AG08396 (cell line): ENCODE results near the gene BACH2.
"Not testable (repeated sequence)": the region's sequence is repeated elsewhere in the genome, so short reads cannot be mapped to it uniquely, and the experiment has no call there.

Experiments
- DNase-seq: peaks from one replicate; pipeline ENCODE4 v3.0.0; 2012; ENCODE audit warnings: low spot score, mixed read lengths

The BACH2 gene

DNA sequence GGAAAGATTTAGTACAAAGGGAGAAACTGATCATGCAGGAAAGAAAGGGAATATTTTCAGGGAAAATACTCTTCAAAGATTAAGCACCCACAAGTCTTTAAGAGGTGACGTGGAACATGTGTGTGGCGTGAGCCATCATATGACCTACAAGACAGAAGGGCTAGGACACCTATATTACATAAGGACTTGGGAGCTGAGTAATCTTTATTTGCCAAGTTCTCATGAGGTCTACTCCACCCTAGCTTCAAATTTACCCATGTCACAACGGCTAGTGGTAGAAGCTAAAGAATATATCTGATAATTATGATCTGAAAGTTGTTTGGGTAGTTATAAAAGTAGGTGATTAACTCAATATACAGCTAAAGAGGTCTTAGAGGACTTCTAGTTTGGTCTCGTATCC is 234.6 kb downstream of the BACH2 start:
- DNase-seq = no peak

DNA sequence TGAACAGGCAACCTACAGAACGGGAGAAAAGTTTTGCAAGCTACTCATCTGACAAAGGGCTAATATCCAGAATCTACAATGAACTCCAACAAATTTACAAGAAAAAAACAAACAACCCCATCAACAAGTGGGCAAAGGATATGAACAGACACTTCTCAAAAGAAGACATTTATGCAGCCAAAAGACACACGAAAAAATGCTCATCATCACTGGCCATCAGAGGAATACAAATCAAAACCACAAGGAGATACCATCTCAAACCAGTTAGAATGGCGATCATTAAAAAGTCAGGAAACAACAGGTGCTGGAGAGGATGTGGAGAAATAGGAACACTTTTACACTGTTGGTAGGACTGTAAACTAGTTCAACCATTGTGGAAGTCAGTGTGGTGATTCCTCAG is 237.5 kb downstream of the BACH2 start:
- DNase-seq = not testable (repeated sequence)

DNA sequence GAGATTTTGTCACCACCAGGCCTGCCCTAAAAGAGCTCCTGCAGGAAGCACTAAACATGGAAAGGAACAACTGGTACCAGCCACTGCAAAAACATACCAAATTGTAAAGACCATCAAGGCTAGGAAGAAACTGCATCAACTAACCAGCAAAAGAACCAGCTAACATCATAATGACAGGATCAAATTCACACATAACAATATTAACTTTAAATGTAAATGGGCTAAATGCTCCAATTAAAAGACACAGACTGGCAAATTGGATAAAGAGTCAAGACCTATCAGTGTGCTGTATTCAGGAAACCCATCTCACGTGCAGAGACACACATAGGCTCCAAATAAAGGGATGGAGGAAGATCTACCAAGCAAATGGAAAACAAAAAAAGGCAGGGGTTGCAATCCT is 240.7 kb downstream of the BACH2 start:
- DNase-seq = not testable (repeated sequence)

DNA sequence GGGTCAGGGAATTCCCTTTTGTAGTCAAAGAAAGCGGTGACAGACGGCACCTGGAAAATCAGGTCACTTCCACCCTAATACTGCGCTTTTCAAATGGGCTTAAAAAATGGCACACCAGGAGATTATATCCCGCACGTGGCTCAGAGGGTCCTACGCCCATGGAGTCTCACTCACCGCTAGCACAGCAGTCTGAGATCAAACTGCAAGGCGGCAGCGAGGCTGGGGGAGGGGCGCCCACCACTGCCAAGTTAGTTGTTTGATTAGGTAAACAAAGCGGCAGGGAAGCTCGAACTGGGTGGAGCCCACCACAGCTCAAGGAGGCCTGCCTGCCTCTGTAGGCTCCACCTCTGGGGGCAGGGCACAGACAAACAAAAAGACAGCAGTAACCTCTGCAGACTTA is 242.4 kb downstream of the BACH2 start:
- not testable (repeated sequence) for DNase-seq

DNA sequence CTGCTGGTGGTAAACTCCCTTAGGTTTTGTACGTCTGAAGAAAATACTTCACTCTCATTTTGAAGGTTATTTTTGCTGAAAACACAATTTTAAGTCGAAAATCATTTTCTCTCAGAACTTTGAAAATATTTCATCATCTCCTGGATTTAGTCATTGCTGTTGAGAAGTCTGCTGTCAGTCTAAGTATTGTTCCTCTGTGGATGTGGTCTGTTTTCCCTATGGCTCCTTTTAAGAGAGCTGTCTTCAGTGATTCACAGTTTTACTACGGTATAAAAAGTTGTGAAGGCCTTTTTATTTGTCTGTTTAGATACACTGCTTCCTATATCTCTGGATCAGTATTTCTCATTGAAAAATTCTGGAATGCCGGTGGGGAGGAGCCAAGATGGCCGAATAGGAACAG is 243.0 kb downstream of the BACH2 start:
- no peak for DNase-seq

DNA sequence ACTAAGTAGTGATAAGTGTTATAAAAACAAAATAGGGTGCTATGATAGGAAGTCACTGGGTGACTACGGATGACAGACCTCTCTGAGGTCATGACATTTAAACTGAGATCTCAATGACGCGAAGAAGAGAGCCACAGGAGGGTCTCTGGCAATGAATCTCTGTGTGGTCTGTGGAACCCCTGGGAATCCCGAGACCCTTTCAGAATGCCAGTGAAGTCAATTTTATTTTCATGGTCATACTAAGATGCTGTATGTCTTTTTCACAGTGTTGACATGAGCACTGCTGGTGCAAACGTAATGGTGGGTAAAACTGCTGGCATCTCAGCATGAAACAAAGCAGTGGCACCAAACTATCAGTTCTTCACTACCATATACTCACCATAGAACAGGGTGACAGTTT is 247.3 kb downstream of the BACH2 start:
- no peak for DNase-seq

DNA sequence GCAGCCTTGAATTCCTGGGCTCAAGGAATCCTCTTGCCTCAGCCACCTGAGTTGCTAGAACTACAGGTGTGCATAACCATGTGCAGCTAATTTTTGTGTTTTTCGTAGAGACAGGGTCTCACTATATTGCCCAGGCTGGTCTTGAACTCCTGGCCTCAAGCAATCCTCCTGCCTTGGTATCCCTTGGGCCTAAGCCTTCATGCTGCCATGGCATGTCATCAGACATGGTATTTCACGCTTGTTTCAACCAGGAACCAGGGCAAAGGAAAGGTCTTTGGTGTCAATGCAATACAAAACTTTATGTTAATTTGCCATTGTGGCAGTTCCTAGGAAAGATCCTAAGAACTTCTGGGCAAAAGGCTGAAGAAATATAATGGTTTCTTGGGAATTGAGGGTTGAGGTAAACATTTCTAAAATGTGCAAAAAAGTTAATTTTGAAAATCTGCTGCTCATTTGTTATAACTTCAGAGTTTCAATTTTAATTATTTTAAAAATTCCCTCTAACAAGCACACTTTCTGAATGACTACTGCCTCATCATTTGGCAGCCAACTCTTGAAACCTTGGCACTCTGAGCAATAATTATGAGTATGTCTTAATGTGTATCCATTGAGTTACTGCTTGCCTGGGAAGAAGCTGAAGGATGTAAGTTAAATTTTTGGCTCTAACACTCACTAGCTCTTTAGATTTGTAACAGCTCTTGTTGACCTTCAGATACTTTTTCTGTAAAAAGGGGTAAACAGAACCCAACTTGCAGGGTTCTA is 248.3 kb downstream of the BACH2 start:
- no peak for DNase-seq

DNA sequence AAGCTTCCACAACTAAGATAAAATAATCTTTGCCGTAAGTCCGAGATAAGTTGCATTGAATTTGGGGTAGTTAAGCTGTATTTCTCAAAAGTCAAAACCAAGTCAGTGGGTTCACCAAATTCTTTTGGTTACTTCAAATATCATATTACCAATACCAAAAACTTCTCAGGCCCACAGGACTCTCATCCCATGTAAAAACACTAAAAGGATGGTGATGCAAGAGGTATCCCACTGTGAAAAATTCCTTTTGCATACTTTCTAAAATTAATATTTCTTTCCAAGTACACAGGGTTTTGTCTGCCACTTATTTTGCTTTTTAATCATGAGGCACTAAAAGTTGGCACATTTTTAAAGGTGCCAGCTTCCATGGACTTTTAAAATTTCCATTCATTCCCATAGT is 251.1 kb downstream of the BACH2 start:
- DNase-seq = no peak

DNA sequence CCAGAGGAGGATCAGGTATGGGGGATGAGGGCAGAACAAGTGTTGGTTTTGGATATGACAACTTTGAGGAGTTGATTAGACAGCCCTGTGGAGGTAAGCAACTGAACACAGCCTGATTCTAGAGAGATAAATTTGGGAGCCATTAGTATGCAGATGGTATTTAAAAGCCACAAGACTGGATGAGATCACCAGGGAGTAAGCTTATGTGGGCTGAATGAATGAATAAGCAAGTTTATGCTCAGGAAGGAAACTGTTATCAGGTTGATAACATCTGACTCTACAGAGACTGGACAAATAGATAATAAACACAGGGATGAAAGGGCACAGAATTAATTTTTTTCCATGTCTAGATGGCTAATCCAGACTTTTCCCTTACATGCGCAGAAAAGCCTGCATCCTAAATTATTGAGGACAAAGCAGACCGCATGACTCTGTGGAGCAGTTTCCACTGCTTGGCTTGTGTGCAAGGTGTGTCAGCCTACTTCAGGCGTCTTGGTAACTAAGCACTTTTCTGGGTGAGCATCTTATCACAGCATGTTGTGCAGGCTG is 251.7 kb downstream of the BACH2 start:
- DNase-seq = no peak

DNA sequence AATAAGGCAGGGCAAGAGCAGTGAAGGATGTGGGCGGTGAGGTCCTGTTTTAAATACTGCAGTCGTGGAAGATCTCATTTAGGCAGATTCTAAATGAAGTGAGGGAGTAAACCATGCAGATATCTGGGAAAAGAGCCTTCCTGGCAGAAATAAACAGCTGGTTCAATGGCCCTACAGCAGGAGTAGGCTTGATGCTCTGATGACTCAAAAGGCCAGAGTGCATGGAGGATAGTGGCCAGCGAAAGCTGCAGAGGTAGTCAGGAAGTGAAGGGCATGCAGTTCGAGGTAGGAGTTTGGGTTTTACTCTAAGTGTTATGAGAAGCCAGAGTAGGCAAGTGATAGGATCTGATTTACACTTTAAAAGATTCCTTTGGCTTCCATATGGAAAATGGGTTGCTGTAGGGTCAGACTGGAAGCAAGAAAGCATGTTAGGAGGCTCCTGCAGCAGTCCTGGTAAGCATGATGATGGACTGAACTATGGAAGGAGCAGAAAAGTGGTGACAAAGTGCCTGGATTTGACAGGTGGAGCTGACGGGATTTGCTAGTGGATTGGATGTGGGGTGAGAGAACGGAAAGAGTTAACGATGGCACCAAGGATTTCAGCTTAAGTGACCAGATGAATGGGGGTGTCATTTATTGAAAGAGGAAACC is 252.3 kb downstream of the BACH2 start:
- DNase-seq = no peak

DNA sequence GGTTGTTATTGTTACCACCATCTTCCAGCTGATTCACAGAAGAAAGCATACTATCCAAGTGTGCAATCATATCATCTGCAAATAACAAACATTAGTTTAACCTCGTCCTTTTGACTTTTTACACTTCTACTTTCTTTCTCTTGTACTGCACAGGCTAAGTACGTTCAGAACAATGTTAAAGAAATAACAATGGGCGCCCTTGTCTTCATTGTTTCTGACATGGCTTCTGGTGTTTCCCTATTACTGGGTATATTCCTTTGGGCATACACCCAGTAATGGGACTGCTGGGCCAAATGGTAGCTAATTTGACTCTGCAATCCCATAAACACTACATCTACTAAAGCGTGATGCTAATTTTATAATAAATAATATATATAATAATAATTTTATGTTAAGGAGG is 255.7 kb downstream of the BACH2 start:
- DNase-seq = no peak

DNA sequence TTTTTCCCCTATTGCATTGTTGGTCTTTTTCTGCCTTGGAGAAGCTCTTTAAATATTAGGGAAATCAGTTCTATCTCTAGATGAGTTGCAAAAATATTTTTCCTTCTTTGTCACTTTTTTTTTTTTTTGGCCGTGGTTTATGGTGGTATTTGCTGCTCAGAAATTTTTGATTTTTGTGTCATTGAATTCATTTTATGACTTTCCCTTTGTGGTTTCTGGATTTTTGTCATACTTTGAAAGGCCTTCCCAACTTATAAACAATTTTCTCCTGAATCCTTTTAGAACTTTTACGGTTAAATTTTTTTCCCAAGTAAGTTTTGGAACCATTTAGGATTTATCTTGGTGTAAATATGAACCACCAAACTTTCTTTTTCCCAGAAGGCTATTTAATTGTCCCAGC is 256.7 kb downstream of the BACH2 start:
- DNase-seq = no peak

DNA sequence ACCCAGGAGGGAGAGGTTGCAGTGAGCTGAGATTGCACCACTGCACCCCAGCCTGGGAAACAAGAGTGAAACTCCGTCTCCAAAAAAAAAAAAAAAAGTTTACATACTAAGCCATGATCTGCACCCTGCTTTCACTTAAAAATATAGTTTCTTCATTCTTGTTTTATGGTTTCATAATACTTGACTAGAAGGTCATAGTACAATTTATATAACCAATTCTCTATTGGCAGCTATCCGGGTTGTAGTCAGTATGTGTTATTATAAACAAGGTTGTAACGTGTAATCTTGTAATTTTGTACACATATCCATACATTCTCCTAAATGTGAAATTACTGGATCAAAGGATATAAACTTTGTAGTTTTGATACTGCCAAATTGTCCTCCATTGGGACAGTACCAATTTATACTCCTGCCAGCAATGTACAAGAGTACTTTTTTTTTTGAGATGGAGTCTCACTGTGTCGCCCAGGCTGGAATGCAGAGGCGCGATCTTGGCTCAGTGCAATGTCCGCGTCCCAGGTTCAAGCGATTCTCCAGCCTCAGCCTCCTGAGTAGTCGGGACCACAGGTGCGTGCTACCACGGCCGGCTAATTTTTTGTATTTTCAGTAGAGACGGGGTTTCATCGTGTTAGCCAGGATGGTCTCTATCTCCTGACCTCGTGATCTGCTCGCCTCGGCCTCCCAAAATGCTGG is 257.5 kb downstream of the BACH2 start:
- DNase-seq = no peak

DNA sequence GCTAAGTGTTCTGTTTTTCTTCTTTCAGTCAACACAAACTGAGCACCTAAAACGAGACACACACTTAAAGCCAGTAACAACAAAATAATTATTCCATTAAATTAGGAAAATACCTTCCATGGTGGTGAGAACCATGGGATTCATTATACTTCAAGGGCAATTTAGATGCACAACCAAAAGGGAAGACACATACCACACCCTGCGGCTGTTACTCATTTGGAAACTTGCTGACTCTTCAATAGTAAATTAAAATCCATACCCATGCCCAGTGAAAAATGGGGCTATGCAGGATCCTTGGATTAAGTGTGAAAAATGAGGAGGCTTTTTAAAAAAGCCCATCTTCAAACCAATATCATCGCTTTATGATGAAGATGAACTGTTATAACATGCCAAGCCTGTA is 259.7 kb downstream of the BACH2 start:
- DNase-seq = no peak

DNA sequence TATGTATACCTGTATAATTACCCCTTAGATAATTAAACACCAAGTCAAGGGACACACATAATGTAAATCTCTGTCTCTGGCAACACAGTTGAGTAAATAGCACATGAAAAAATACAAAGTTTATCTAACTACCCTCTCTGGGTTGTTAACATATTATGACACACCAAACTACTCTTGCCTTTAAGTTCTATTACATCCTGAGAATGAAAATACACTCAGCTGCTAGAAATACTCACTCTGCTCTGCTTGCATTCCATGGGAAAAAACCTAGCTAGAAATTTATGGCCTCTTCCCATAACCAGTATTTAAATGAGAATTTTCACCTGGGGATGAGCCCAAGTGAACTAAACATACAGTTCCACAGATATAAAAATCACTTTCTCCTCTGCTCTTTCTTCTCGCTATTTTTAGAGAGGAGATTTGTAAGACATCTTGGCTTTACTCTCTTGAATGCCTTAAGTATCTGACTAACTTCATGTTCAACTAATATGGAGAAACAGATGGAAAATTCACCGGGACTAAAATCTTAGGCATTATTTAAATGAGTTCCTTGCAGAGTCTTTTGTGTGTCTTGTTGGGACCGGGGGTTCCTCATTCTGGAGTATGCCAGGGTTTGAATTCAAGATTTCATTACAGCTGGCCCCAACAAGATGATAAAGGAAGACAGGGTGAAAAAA is 261.5 kb downstream of the BACH2 start:
- DNase-seq = no peak

DNA sequence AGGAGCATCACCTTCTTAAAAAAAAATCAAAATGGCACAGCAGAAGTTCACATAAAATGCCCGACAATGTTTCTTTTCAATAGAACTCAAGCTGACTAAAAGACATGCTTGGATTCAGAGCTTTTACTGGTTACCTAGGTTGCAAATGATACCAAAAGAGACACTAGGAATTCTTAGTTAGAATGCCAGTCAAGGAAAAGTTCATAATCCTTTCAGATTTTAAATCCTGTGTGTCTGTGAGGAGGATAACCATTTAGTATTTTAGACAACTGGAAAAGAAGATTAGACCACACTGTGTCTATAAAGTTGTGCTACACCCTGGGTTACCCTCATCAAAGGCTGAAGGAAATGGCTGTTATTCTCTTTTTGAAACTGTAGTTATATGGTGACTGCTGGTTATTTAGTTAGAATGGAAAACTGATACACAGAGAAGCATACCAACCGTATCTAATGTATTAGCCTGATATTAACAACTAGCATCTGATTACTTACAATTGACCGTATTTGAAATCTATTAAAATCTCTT is 262.8 kb downstream of the BACH2 start:
- no peak for DNase-seq

DNA sequence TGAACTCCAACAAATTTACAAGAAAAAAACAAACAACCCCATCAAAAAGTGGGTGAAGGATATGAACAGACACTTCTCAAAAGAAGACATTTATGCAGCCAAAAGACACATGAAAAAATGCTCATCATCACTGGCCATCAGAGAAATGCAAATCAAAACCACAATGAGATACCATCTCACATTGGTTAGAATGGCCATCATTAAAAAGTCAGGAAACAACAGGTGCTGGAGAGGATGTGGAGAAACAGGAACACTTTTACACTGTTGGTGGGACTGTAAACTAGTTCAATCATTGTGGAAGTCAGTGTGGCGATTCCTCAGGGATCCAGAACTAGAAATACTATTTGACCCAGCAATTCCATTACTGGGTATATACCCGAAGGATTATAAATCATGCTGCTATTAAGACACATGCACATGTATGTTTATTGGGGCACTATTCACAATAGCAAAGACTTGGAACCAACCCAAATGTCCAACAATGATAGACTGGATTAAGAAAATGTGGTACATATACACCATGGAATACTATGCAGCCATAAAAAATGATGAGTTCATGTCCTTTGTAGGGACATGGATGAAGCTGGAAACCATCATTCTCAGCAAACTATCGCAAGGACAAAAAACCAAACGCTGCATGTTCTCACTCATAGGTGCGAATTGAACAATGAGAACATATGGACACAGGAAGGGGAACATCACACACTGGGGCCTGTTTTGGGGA is 264.0 kb downstream of the BACH2 start:
- DNase-seq = not testable (repeated sequence)

DNA sequence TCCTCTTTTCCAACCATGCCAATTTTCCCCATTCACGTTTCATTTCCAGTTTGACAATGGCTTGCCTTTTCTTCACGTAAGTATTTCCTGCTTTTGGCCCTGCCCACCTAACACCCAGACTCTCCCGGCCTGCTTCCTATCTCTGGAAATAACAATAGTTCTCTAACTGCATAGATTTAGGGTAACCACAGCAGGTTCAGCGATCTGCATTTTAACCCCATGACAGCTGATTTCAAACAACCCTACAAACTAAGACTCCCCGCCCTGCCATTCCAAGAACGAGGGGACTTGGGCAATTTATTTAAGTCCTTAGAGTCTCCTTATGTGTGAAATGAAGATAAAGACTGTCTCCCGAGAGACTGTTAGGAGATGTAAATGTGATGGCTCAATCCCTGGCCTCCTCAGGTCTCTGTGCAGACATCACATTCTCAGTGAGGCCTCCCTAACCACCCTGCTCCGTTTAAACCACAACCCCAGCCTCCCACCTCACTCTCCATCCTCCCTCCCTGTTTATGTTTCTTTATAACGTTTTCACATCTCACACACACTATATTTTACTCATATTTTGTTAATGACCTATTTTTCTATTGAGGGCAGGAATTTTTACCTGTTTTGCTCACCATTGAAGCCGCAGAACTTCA is 267.5 kb downstream of the BACH2 start:
- DNase-seq = no peak

DNA sequence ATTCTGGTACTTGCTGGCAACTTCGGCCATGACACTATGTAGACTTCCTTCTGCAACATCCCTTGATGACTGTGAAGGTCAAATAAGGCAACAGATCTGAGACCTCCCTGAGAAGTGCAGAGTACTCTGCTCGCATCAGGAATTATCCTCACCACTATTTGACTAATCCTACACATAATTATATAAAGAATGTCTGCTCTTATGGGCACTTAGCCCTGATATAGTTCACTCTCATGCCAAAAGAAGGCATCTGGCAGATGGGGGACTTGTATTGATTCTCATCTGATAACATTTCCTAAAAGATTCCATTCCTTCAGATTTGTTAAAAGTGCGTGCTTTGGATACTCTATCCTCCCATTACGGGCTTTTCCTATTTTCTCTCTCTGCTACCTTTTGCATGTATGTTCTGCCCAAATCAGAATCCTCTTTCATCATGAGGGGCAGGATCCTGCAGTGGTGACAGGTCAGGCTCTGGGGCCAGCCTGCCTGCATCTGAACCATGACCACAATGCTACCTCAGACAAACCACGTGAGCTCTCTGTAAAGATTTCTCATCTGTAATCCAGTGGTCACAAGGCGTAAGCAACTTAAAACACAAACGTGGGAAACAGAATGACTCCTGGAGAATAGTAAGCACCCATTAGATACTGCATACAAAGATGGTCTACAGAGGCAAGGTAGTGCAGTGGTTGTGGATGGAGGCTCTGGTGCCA is 268.4 kb downstream of the BACH2 start:
- no peak for DNase-seq

DNA sequence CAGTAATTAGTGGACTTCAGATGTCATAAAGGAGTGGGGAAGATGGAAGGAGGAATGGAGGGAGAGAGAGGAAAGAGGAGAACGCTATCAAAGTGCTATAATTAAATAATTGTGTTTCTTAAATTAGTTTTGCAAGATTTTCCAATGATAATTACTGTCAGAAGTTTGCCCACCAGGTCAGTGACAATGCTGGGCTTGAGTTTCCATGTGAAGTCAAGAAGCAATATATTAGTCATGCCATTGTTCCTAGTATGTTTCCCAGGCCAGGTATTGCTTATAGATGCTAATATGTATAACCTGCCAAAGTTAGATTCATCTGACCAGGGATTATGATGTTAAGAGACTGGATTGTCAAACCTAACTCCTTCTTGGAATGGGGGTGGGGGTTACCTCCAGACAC is 270.4 kb downstream of the BACH2 start:
- no peak for DNase-seq
